Panc1 (cell line): ENCODE measurements around the gene PARM1.

Source experiments
- CTCF ChIP-seq: fragments of 450-650 bp; IDR thresholded peaks from 2 replicates; pipeline ENCODE4 v1.5.1; 2017; ENCODE audit warnings: mild to moderate bottlenecking
- POLR2AphosphoS5 ChIP-seq: IDR thresholded peaks from 2 replicates; pipeline ENCODE4 v1.6.1; 2012; ENCODE audit warnings: mild to moderate bottlenecking, low read depth, low read length, moderate library complexity
- REST ChIP-seq, 2 experiments: IDR thresholded peaks; 2 replicates each; pipeline ENCODE4 v1.6.1; 2011 to 2012; ENCODE audit warnings: low read depth in 2 of 2, control low read depth in 1 of 2, low read length in 1 of 2, mild to moderate bottlenecking in 1 of 2, moderate library complexity in 1 of 2; ENCODE audit not compliant: insufficient read depth in 1 of 2
- SIN3A ChIP-seq: IDR thresholded peaks from 2 replicates; pipeline ENCODE4 v1.6.1; 2012; ENCODE audit warnings: low read depth, mild to moderate bottlenecking, low read length, moderate library complexity, borderline replicate concordance; ENCODE audit not compliant: insufficient read depth
- TCF7L2 ChIP-seq: IDR thresholded peaks from 2 replicates; pipeline ENCODE4 v1.6.1; 2011; ENCODE audit warnings: mild to moderate bottlenecking, low read depth, low read length, inconsistent platforms

- no peak for TF ChIP-seq POLR2AphosphoS5
- no peak for TF ChIP-seq CTCF
- TF ChIP-seq TCF7L2: no peak
- TF ChIP-seq SIN3A: no peak
- no peak for TF ChIP-seq REST (IDR thresholded peaks at IDR 0.05; ENCODE audit: insufficient read depth in 1 of 2, low read depth in 2 of 2, low read length in 1 of 2)
Observed at GRCh38 chr4:74884266-74884665, 48.6 kb upstream of the PARM1 start.
